IPS-18c (cell line): Measurements from ENCODE around the gene ERG.

Source experiments
- H3K4me3 ChIP-seq: 2 replicates; pipeline ENCODE4 v1.7.0; 2013; ENCODE audit warnings: low read depth, mild to moderate bottlenecking, low read length, moderate library complexity; ENCODE audit not compliant: insufficient read depth
- H3K9me3 ChIP-seq: one replicate; pipeline ENCODE4 v1.6.1; 2013; ENCODE audit warnings: mild to moderate bottlenecking, low read length, moderate library complexity; ENCODE audit not compliant: control insufficient read depth, insufficient read depth

Gene ERG

GRCh38 chr21:38498057-38498833 is at the start of gene ERG:
TSS of gene ERG (minus strand) at chr21:38498477. CDS start at chr21:38498380, 97 bp downstream.
- Histone ChIP-seq H3K4me3 (no peak within 1 kb of the TSS), H3K9me3 (no peaks in the 10 kb centered on the region)

GRCh38 chr21:38544661-38545060 is 46.4 kb upstream of the ERG start:
- Histone ChIP-seq H3K4me3 (no peak overlapping the region), H3K9me3 (no peaks in the 10 kb centered on the region)

- H3K9me3 ChIP-seq: no peaks in the 10 kb centered on the region
Observed at GRCh38 chr21:38542263-38542662, 44.0 kb upstream of the ERG start.

GRCh38 chr21:38538353-38538752 is 40.1 kb upstream of the ERG start:
- H3K9me3 ChIP-seq: no peaks in the 10 kb centered on the region

More at GRCh38 chr21:38542263-38542662, 44.0 kb upstream of the ERG start:
- no peak overlapping the region for H3K4me3 ChIP-seq

GRCh38 chr21:38534591-38534990 is 36.3 kb upstream of the ERG start:
- Histone ChIP-seq H3K9me3 (no peaks in the 10 kb centered on the region), H3K4me3 (no peak overlapping the region)

More at GRCh38 chr21:38538353-38538752, 40.1 kb upstream of the ERG start:
- H3K4me3 ChIP-seq: no peak overlapping the region

- Histone ChIP-seq H3K9me3 (no peaks in the 10 kb centered on the region), H3K4me3 (no peak overlapping the region)
Observed at GRCh38 chr21:38533887-38534286, 35.6 kb upstream of the ERG start.

- H3K9me3 ChIP-seq: no peaks in the 10 kb centered on the region
- no peak overlapping the region for H3K4me3 ChIP-seq
Observed at GRCh38 chr21:38531591-38531990, 33.3 kb upstream of the ERG start.

- H3K4me3 ChIP-seq: no peak overlapping the region
- H3K9me3 ChIP-seq: no peaks in the 10 kb centered on the region
Observed at GRCh38 chr21:38531039-38531541, 32.8 kb upstream of the ERG start.

GRCh38 chr21:38527737-38528136 is 29.5 kb upstream of the ERG start:
- H3K9me3 ChIP-seq: no peaks in the 10 kb centered on the region
- no peak overlapping the region for H3K4me3 ChIP-seq

- Histone ChIP-seq H3K4me3 (no peak overlapping the region), H3K9me3 (no peaks in the 10 kb centered on the region)
Observed at GRCh38 chr21:38525454-38525853, 27.2 kb upstream of the ERG start.

- Histone ChIP-seq H3K9me3 (no peaks in the 10 kb centered on the region), H3K4me3 (no peak overlapping the region)
Observed at GRCh38 chr21:38524168-38525153, 26.2 kb upstream of the ERG start.

- no peak overlapping the region for H3K4me3 ChIP-seq
- no peaks in the 10 kb centered on the region for H3K9me3 ChIP-seq
Observed at GRCh38 chr21:38520511-38520910, 22.2 kb upstream of the ERG start.

GRCh38 chr21:38511662-38512243 is 13.5 kb upstream of the ERG start:
- no peaks in the 10 kb centered on the region for H3K9me3 ChIP-seq

GRCh38 chr21:38511198-38511597 is 12.9 kb upstream of the ERG start:
- Histone ChIP-seq H3K4me3 (no peak overlapping the region), H3K9me3 (no peaks in the 10 kb centered on the region)

More at GRCh38 chr21:38511662-38512243, 13.5 kb upstream of the ERG start:
- H3K4me3 ChIP-seq: no peak overlapping the region

GRCh38 chr21:38507374-38507942 is 9.2 kb upstream of the ERG start:
- H3K9me3 ChIP-seq: no peaks in the 10 kb centered on the region
- H3K4me3 ChIP-seq: no peak overlapping the region

- no peaks in the 10 kb centered on the region for H3K9me3 ChIP-seq
- no peak overlapping the region for H3K4me3 ChIP-seq
Observed at GRCh38 chr21:38506661-38507281, 8.5 kb upstream of the ERG start.
